ENCODE data around the gene PHF20. TPM values are rescaled to one million over a fixed set of nuclear protein-coding genes. Genes with fewer than 3 reads are reported as not detected.

PHF20 gene
- total and polyA plus RNA-seq, 2 experiments from 2014 or later: 23.3 to 35.4 TPM

GRCh38 chr20:35726842-35727711 lies 44.7 kb upstream of the PHF20 start:
- H3K9ac ChIP-seq: no peak overlapping the region
- no peak overlapping the region for H3K4me3 ChIP-seq
- H3K27ac ChIP-seq: no peak overlapping the region
- H2AFZ ChIP-seq: no peak overlapping the region
- TF ChIP-seq EZH2 (IDR thresholded peaks at IDR 0.05; ENCODE audit: insufficient read depth, poor library complexity, severe bottlenecking): no peak
- no peak for TF ChIP-seq EZH2phosphoT487 (IDR thresholded peaks at IDR 0.05; ENCODE audit: insufficient read depth, low read depth)
- H3K9me3 ChIP-seq (ENCODE audit: low read depth): no peaks in the 10 kb centered on the region
- peaks cover 73% of the 10 kb centered on the region for H3F3A ChIP-seq (ENCODE audit: insufficient read depth)
- H3K27me3 ChIP-seq (replicated peaks; ENCODE audit: insufficient read depth): no peaks in the 10 kb centered on the region
- peaks cover 100% of the 10 kb centered on the region for H3K79me2 ChIP-seq (ENCODE audit: insufficient read depth)
- no peak for DNase-seq
- peaks cover 20% of the 10 kb centered on the region for H3K4me1 ChIP-seq (ENCODE audit: insufficient read depth)
- peaks cover 97% of the 10 kb centered on the region for H3K36me3 ChIP-seq (ENCODE audit: low read depth)
- no peak overlapping the region for H3K4me2 ChIP-seq (ENCODE audit: unreplicated experiment)
- peaks cover 37% of the 10 kb centered on the region for H4K20me1 ChIP-seq (ENCODE audit: insufficient read depth)
- no peaks in the 10 kb centered on the region for H3K9me2 ChIP-seq (ENCODE audit: insufficient read depth)
- in situ Hi-C loops (cut with MboI): no loop called here
- 97 to 98% methylated on average over 18 to 20 of the region's 20 CpGs for WGBS, 2 experiments (ENCODE audit: low coverage in 1 of 2, low lambda C conversion rate in 2 of 2, missing lambda C conversion rate in 2 of 2)

GRCh38 chr20:35729283-35729807 lies 42.5 kb upstream of the PHF20 start:
- H4K20me1 ChIP-seq (ENCODE audit: insufficient read depth): peaks cover 38% of the 10 kb centered on the region
- no peaks in the 10 kb centered on the region for H3K9me3 ChIP-seq (ENCODE audit: low read depth)
- H3K4me2 ChIP-seq (ENCODE audit: unreplicated experiment): peak overlapping the region; percentile 29
- H3K9ac ChIP-seq: peak overlapping the region; percentile 47; the same call in 1 of the 2 replicates
- peaks cover 27% of the 10 kb centered on the region for H3K4me1 ChIP-seq (ENCODE audit: insufficient read depth)
- peaks cover 69% of the 10 kb centered on the region for H3F3A ChIP-seq (ENCODE audit: insufficient read depth)
- no peak overlapping the region for H3K4me3 ChIP-seq
- TF ChIP-seq EZH2phosphoT487 (IDR thresholded peaks at IDR 0.05; ENCODE audit: insufficient read depth, low read depth): no peak
- no peak for TF ChIP-seq EZH2 (IDR thresholded peaks at IDR 0.05; ENCODE audit: insufficient read depth, poor library complexity, severe bottlenecking)
- WGBS, 2 experiments (ENCODE audit: low coverage in 1 of 2, low lambda C conversion rate in 2 of 2, missing lambda C conversion rate in 2 of 2): 69% methylated on average over 7 of the region's 7 CpGs
- in situ Hi-C loops (cut with MboI): no loop called here
- no peak overlapping the region for H2AFZ ChIP-seq
- peaks cover 100% of the 10 kb centered on the region for H3K79me2 ChIP-seq (ENCODE audit: insufficient read depth)
- peaks cover 97% of the 10 kb centered on the region for H3K36me3 ChIP-seq (ENCODE audit: low read depth)
- no peaks in the 10 kb centered on the region for H3K27me3 ChIP-seq (replicated peaks; ENCODE audit: insufficient read depth)
- peak overlapping the region; percentile 19 for H3K27ac ChIP-seq
- no peaks in the 10 kb centered on the region for H3K9me2 ChIP-seq (ENCODE audit: insufficient read depth)
- no peak for DNase-seq

DNA sequence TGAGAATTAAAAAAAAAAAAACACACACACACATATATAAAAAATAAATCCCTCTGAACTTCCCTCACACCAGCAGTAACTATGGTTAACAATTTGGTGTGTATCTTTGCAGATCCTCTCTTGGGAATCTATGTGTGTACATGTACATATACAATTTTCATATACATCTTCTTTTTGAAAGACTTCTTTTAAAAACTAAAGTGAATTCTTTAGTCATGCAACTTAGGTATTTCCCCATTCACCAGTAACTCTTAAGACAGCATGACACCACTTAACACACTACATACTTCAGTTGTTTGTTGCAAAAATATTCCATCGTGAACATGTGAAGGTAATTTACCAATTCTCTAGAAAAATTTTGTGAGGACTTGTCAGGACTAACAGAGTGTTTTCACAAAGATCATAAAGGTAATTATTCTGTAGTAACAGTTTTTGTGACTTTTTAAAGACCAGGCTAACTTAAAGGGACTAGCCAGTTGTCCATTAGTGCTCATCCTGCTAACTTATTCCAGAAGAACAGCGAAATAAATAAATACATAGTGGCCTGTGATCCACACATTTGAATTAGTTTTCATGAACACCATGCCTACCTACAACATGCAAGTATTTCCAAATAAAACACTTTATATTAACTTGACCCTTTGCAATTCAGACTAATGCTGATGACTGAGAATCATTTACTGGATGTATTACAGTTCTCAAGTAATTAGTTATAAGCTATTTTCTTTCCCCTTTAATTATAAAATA lies 41.8 kb upstream of the PHF20 start:
- Histone ChIP-seq H3K4me3 (no peak overlapping the region), H3F3A (ENCODE audit: insufficient read depth) (peaks cover 70% of the 10 kb centered on the region), H3K9me2 (ENCODE audit: insufficient read depth) (no peaks in the 10 kb centered on the region), H2AFZ (no peak overlapping the region), H4K20me1 (ENCODE audit: insufficient read depth) (peaks cover 43% of the 10 kb centered on the region), H3K79me2 (ENCODE audit: insufficient read depth) (peaks cover 100% of the 10 kb centered on the region), H3K9me3 (ENCODE audit: low read depth) (no peaks in the 10 kb centered on the region), H3K27ac (peak overlapping the region; percentile 19), H3K36me3 (ENCODE audit: low read depth) (peaks cover 97% of the 10 kb centered on the region), H3K4me2 (ENCODE audit: unreplicated experiment) (peak overlapping the region; percentile 52), H3K4me1 (ENCODE audit: insufficient read depth) (peaks cover 34% of the 10 kb centered on the region), H3K9ac (peak overlapping the region; percentile 47), H3K27me3 (replicated peaks; ENCODE audit: insufficient read depth) (no peaks in the 10 kb centered on the region)
- 32 to 36% methylated on average over 2 of the region's 2 CpGs for WGBS, 2 experiments (ENCODE audit: low coverage in 1 of 2, low lambda C conversion rate in 2 of 2, missing lambda C conversion rate in 2 of 2)
- peak; percentile 49 for DNase-seq
- no peak for TF ChIP-seq EZH2 (IDR thresholded peaks at IDR 0.05; ENCODE audit: insufficient read depth, poor library complexity, severe bottlenecking)
- TF ChIP-seq EZH2phosphoT487 (IDR thresholded peaks at IDR 0.05; ENCODE audit: insufficient read depth, low read depth): no peak
- in situ Hi-C loops (cut with MboI): no loop called here
